ENCODE measurements around the gene DSCAM. TPM values are rescaled to one million over a fixed set of nuclear protein-coding genes. Genes with fewer than 3 reads are reported as not detected.

DSCAM gene
- total RNA-seq, 1 donor from 2014 or later = 16.0 TPM

Small RNA genes within 50 kb of the gene (small RNA-seq; reads per million reads assigned to genes)
- gene MIR4760 (ENCODE audit: low replicate concordance) = 0.11 reads per million
- gene RF00432 (ENCODE audit: low replicate concordance) = not detected
